Mononuclear cell (primary cell): Measurements from ENCODE around the gene RFT1. TPM values are rescaled to one million over a fixed set of nuclear protein-coding genes. Genes with fewer than 3 reads are reported as not detected.

Experiments used
- H3K27me3 ChIP-seq: 2 replicates; pipeline ENCODE4 v1.6.0; 2011; ENCODE audit warnings: low read length, control low read depth; ENCODE audit not compliant: insufficient read depth
- H3K4me1 ChIP-seq: 2 replicates; pipeline ENCODE4 v1.5.1; 2011; ENCODE audit warnings: mild to moderate bottlenecking, low read length, control low read depth; ENCODE audit not compliant: insufficient read depth
- H3K4me3 ChIP-seq: 2 replicates; pipeline ENCODE4 v1.5.1; 2011; ENCODE audit warnings: mild to moderate bottlenecking, low read length, moderate library complexity
- H3K9me3 ChIP-seq: 2 replicates; pipeline ENCODE4 v1.5.1; 2011; ENCODE audit warnings: low read depth, mild to moderate bottlenecking, control low read depth, low read length
- total RNA-seq: library from RNA; depleted of rRNA; stranded (reverse); fragments of >200 nt; gene quantifications from one replicate; pipeline ENCODE4 v1.2.3, GENCODE V29; 2012

Gene RFT1
- total RNA-seq, result 8.7 TPM

DNA sequence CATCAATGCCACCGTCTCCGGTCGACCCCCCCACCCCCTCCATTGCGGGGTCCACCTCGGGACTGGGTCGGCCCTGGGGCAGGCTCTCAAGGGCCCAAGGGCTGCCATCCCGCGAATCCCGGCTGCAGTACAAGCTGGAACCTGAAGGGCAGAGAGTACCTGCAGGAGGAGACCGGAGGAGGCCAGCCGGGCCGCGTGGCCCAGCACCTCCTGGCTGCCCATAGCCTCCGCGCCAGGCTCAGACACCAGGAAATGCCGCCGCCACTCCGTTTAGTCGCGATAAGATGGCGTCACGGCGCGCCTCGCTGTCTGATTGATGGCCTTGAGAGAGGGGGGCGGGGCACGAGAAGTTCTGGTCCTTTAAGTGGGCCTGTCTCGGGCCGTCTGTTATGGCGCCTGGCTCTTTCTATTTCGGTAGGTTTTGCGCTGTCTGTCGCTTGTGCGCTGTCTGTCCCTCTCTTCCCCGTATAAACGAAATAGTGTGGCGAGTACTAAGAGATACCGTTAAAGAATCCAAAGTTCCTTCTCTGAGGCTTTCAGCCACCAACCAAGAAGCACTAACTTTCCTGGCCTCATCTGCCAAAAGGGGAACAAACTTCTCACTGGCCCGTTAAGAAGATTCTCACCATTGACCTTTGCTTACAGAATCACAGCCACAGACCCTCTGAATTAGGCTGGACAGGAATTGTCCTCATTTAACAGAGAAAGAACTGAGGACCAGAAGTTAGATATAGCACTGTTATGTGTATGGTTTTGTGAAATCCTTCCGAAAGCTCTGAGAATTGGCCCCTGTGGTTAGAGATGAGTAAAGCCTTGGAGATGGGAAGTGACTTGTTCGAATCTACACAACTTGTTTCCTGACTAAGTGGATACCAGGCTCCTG, at the start of gene RFT1:
Gene RFT1 (minus strand): TSS at position 257 of the 883 bp plus-strand sequence. CDS start 35 bp downstream, at position 222.
- H3K9me3 ChIP-seq, result no peaks in the 10 kb centered on the region
- no peaks in the 10 kb centered on the region for H3K27me3 ChIP-seq
- peaks cover 40% of the 10 kb centered on the region for H3K4me1 ChIP-seq
- peak within 1 kb of the TSS; percentile 73 for H3K4me3 ChIP-seq

GRCh38 chr3:53179580-53179979, 49.3 kb upstream of the RFT1 start:
- peaks cover 59% of the 10 kb centered on the region for H3K4me1 ChIP-seq

GRCh38 chr3:53178246-53178645, 48.0 kb upstream of the RFT1 start:
- no peaks in the 10 kb centered on the region for H3K27me3 ChIP-seq
- no peak overlapping the region for H3K4me3 ChIP-seq
- H3K9me3 ChIP-seq, result no peaks in the 10 kb centered on the region
- peaks cover 73% of the 10 kb centered on the region for H3K4me1 ChIP-seq

More at GRCh38 chr3:53179580-53179979, 49.3 kb upstream of the RFT1 start:
- H3K9me3 ChIP-seq, result no peaks in the 10 kb centered on the region
- no peak overlapping the region for H3K4me3 ChIP-seq
- H3K27me3 ChIP-seq, result no peaks in the 10 kb centered on the region

- Histone ChIP-seq H3K4me3 (no peak overlapping the region), H3K27me3 (no peaks in the 10 kb centered on the region), H3K4me1 (peaks cover 92% of the 10 kb centered on the region), H3K9me3 (no peaks in the 10 kb centered on the region)
These were observed 45.6 kb upstream of the RFT1 start for GRCh38 chr3:53175613-53176540.

- Histone ChIP-seq H3K4me1 (peaks cover 92% of the 10 kb centered on the region), H3K9me3 (no peaks in the 10 kb centered on the region), H3K27me3 (no peaks in the 10 kb centered on the region), H3K4me3 (no peak overlapping the region)
These were observed 44.4 kb upstream of the RFT1 start for GRCh38 chr3:53174346-53175250.

GRCh38 chr3:53173107-53173506, 42.9 kb upstream of the RFT1 start:
- peaks cover 92% of the 10 kb centered on the region for H3K4me1 ChIP-seq

DNA sequence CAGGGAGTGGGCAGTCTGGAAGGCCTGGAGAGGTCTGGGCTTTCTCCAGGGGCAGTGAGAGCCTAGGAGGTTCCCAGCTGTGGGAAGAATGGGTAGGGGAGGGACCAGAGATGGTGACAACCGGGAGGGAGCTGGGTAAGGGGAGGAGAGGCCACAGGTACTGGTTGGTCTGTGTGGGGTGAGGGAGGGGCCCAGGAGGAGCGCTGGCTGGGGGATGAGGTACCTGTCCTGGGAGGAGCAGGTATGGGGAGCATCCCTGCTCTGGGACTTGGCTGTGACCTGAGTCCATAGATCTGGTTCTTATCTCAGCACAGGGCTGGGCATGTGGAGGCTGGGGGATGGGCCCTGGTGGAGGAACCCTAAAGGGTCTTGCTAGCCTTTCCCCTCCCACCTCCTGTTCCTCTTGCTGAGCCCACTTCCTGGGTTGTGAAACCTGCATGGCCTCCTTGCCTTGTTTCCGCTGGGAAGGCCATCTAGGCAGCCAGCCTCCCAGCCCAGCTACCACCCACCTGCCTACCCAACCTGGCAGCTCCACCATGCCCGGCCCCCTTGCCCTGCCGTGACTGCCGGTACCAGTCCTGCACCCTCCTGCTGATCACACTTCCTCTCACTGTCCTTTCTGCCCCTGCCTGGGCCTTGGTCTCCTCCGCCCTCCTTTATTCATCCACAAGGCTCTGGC, 41.7 kb upstream of the RFT1 start:
- H3K4me3 ChIP-seq, result no peak overlapping the region
- H3K4me1 ChIP-seq, result peaks cover 99% of the 10 kb centered on the region
- no peaks in the 10 kb centered on the region for H3K9me3 ChIP-seq
- H3K27me3 ChIP-seq, result no peaks in the 10 kb centered on the region

More at GRCh38 chr3:53173107-53173506, 42.9 kb upstream of the RFT1 start:
- Histone ChIP-seq H3K4me3 (no peak overlapping the region), H3K9me3 (no peaks in the 10 kb centered on the region), H3K27me3 (no peaks in the 10 kb centered on the region)

- Histone ChIP-seq H3K9me3 (no peaks in the 10 kb centered on the region), H3K4me1 (peaks cover 100% of the 10 kb centered on the region), H3K4me3 (peak overlapping the region; percentile 28), H3K27me3 (no peaks in the 10 kb centered on the region)
These were observed 40.8 kb upstream of the RFT1 start for GRCh38 chr3:53171064-53171418.

DNA sequence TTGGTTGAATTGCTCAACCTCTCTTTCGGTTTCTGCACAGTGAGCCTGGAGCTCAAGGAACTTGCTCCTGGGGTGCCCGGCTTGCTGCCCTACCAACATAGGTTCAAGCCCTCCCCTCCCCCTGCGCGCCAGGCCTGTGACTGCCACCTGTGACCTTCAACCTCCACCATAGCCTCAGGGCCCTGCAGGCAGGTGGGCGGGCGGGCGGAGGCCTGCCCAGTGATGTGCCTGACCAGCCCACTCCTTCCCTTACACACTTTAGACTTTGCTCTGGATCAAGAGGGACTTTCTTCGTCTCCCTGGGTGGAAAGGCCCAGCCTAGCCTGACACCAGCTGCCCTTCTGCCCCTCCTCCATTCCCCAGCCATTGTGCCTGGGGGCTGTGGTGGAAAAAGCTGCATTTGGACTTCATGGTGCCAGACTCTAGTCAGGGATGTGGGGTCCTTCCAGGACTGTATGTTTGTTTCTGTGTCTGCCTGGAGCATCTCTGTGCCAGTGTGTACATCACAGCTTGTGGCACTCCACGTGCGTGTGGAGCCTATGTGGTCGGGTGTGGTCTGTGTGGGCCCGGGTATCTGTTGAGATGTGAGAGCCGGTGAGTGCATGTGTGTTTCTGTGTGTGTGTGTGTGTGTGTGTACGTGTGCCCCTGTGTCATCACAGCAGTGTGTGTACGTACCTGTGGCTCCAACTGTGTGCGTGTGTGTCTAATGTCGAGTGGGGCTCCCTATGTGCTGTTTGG, 40.3 kb upstream of the RFT1 start:
- H3K27me3 ChIP-seq, result no peaks in the 10 kb centered on the region
- H3K4me1 ChIP-seq, result peaks cover 100% of the 10 kb centered on the region
- H3K4me3 ChIP-seq, result peak overlapping the region; percentile 28
- no peaks in the 10 kb centered on the region for H3K9me3 ChIP-seq

GRCh38 chr3:53169832-53170324, 39.6 kb upstream of the RFT1 start:
- peaks cover 100% of the 10 kb centered on the region for H3K4me1 ChIP-seq

DNA sequence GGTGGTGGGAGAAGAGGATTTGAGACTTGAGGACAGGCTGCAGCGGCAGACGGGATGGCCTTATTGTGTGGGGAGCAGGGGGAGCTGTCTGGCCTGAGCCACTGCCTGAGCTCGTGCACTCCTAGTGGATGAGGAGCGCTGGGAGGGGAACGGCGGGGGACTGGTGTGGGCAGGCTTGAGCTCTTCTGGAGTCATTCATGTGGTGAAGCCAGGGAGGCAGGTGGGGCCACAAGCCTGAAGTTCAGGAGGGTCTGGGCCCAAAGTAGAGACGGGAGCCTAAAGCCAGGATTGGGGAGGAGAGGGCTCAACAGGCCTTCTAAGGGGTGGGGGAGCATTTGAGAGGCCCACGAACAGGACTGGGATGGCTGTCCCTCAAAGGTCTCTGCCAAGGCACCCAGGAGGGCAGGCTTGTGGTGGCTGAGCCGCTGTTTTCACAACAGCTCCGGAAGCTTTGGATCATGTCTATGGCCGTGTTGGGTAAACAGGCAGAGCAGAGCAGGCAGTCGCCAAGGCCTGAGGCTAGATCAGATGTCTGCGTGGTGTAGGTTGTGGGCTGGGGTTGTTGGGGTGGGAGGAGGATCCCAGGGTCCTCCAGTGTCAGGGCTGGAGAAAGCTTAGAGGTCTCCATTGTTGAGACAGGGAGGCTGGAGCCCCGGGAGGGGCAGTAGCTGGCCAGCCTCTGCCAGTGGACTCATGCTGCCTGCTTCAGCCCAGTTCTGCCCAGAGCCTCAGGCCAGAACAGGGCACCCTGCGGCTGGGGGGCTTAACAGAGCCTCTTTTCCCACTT, 39.0 kb upstream of the RFT1 start:
- Histone ChIP-seq H3K27me3 (no peaks in the 10 kb centered on the region), H3K4me1 (peaks cover 100% of the 10 kb centered on the region), H3K4me3 (peak overlapping the region; percentile 36), H3K9me3 (no peaks in the 10 kb centered on the region)

More at GRCh38 chr3:53169832-53170324, 39.6 kb upstream of the RFT1 start:
- H3K27me3 ChIP-seq, result no peaks in the 10 kb centered on the region
- no peaks in the 10 kb centered on the region for H3K9me3 ChIP-seq
- peak overlapping the region; percentile 36 for H3K4me3 ChIP-seq

GRCh38 chr3:53168175-53168923, 38.1 kb upstream of the RFT1 start:
- Histone ChIP-seq H3K4me1 (peaks cover 100% of the 10 kb centered on the region), H3K27me3 (no peaks in the 10 kb centered on the region), H3K9me3 (no peaks in the 10 kb centered on the region), H3K4me3 (peak overlapping the region; percentile 36)
